Midbrain (tissue), 1 donor: ENCODE measurements around the gene GABRD.

Source experiments
- DNase-seq: peaks from one replicate; lab custom pipeline; 2025; lab: John Stamatoyannopoulos, UW

GABRD gene

DNA sequence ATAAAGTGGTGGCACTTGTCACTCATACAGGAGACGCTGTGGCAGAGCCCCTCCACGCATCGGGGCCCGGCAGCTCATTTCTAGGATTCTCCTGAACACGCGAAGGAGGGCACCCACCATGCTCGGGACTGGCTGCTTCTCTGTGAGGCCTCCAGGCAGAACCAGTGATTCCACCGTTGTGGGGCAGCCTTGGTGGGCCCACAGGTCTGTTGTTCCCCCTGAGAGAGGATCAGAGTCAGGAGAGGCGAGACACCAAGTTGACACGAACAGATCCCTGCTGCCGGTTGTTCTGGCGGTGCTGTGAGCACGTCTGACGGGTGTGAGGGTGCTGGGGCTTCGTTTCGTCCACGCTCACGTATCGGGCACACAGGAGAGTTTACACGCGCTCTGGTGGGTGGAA is 57.7 kb downstream of the GABRD start:
- DNase-seq = no peak

DNA sequence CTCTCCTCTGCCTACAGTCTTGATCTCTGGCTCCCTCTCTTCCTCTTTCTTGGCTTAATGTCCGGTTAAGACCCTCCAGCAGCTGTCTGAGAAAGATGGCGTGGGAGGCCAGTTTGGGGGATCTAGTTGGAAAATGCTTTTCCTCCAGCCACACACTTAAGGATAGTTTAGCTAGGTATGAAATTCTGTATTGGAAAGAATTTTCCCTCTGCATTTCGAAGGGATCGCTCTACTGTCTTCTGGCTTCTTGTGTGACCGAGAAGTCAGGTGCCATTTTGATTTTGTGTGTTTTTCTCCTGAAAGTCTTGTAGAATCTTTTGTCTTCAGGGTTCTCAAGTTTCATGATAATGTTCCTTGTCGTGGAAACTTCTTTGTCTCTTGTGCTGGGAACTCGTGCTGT is 59.0 kb downstream of the GABRD start:
- no peak for DNase-seq

DNA sequence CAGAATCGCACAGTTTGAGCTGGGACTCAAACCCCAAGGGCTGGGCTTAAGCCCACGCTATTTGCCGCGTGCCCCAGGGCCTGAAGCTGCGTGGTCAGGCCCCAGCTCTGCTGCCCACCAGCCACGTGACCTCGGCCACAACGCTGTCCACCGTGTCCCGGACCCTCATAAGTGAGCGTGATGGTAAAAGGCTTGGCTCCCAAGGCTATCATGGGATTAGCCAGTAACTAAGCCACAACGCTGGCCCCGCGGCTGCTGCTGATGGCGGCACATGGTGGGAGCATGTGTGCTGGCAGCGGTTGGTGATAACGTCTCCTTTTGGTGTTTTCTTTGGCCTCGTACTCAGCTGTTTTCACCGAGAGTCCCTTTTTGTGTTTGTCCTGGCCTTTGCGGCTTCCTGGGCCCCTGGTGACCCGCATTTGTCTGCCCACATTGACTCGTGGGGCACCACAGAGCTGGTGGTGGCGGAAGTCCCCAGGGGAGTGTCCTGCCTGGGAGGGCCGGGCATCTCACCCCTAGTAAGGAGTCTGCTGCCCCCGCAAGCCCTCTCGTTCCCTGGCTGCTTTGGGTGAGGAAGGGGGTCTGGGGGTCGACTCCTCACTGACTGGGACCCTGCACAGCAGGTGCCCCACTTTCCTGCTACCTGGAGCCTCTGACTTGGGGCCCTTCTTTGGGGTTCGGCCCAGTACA is 60.4 kb downstream of the GABRD start:
- DNase-seq = no peak

DNA sequence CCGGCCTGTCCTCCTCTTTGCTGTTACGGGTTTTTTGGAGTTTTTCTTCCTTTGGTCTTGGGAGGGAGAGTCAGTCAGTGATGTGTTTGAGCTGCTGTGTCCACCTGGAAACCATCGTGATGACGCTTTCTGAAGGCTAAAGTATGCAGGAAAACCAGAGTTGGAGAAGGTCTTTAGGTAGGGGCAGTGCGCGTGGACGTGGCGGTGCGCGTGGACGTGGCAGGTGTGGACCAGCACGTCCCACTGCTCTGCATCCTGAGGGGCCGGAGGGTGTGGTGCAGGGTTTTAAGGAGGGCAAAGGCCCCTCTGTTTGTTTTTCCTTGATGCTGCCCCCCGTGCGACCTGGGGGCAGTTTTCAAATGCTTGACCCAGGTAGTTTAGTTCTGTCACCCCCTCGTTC is 61.0 kb downstream of the GABRD start:
- DNase-seq = no peak
